ENCODE results near the gene ENDOG.

DNA sequence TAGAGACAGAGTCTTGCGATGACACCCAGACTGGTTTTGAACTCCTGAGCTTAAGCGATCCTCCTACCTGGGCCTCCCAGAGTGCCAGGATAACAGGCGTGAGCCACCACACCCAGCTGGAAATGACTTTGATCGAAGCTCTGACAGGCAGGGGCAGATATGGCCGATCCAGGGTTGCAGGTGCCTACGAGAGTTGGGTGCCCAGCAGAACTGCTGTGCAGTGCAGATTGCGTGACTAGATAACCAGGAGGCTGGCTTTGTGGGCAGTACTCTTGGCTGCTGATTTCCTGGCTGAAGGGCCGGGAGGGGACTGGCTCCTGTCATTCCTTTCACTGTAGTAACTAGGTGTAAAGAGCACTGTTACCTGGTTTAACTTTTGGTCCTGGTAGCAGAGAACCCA lies 19.4 kb upstream of the ENDOG start:
- TF ChIP-seq, protein P1, sequence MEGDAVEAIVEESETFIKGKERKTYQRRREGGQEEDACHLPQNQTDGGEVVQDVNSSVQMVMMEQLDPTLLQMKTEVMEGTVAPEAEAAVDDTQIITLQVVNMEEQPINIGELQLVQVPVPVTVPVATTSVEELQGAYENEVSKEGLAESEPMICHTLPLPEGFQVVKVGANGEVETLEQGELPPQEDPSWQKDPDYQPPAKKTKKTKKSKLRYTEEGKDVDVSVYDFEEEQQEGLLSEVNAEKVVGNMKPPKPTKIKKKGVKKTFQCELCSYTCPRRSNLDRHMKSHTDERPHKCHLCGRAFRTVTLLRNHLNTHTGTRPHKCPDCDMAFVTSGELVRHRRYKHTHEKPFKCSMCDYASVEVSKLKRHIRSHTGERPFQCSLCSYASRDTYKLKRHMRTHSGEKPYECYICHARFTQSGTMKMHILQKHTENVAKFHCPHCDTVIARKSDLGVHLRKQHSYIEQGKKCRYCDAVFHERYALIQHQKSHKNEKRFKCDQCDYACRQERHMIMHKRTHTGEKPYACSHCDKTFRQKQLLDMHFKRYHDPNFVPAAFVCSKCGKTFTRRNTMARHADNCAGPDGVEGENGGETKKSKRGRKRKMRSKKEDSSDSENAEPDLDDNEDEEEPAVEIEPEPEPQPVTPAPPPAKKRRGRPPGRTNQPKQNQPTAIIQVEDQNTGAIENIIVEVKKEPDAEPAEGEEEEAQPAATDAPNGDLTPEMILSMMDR (IDR thresholded peaks at IDR 0.05; ENCODE audit: low read depth, low read length): no peak
- TF ChIP-seq EZH2phosphoT487 (IDR thresholded peaks at IDR 0.05; ENCODE audit: low read depth): no peak
